Stimulated activated CD4-positive, alpha-beta T cell treated with anti-CD3 and anti-CD28 coated beads, Interleukin-2, amount 100 ng/mL, for 48 hours (primary cell): ENCODE measurements around the gene DEFB124.
"Not testable (repeated sequence)": the region's sequence is repeated elsewhere in the genome, so short reads cannot be mapped to it uniquely, and the experiment has no call there.

Experiments used
- DNase-seq, 2 donors: peaks; one replicate each; pipeline ENCODE4 v3.0.0-alpha.2; 2020

Gene DEFB124

GRCh38 chr20:31474758-31475427 lies at the start of gene DEFB124, which contains the start of gene REM1:
DEFB124 (minus strand) TSS chr20:31475127; CDS start chr20:31473013, 2,114 bp downstream.
REM1 (plus strand) TSS chr20:31475288; CDS start chr20:31476446, 1,158 bp downstream.
- DNase-seq = no peak

GRCh38 chr20:31523361-31524283 lies 48.7 kb upstream of the DEFB124 start:
- no peak for DNase-seq

- no peak for DNase-seq
Measured at GRCh38 chr20:31522731-31523130, 47.8 kb upstream of the DEFB124 start.

- not testable (repeated sequence) for DNase-seq
Measured at GRCh38 chr20:31521267-31521666, 46.3 kb upstream of the DEFB124 start.

GRCh38 chr20:31517373-31517772 lies 42.4 kb upstream of the DEFB124 start:
- DNase-seq = no peak

GRCh38 chr20:31516651-31517050 lies 41.7 kb upstream of the DEFB124 start:
- DNase-seq = no peak

- DNase-seq = no peak
Measured at GRCh38 chr20:31516166-31516565, 41.2 kb upstream of the DEFB124 start.

GRCh38 chr20:31515775-31516107 lies 40.8 kb upstream of the DEFB124 start:
- DNase-seq = no peak

GRCh38 chr20:31515072-31515774 lies 40.3 kb upstream of the DEFB124 start:
- no peak for DNase-seq

- peak; percentile 82 to 88 for DNase-seq
Measured at GRCh38 chr20:31514154-31515071, 39.5 kb upstream of the DEFB124 start, which contains the start of gene HM13. HM13 (plus strand) TSS chr20:31514442; CDS start chr20:31514552, 110 bp downstream.

- no peak for DNase-seq
Measured at GRCh38 chr20:31508517-31509244, 33.8 kb upstream of the DEFB124 start.

- no peak for DNase-seq
Measured at GRCh38 chr20:31505903-31506302, 31.0 kb upstream of the DEFB124 start.

GRCh38 chr20:31502884-31503673 lies 28.2 kb upstream of the DEFB124 start:
- peak; percentile 80 to 81 for DNase-seq

GRCh38 chr20:31500527-31500926 lies 25.6 kb upstream of the DEFB124 start:
- no peak for DNase-seq

- DNase-seq = no peak
Measured at GRCh38 chr20:31497838-31498540, 23.1 kb upstream of the DEFB124 start.

- no peak for DNase-seq
Measured at GRCh38 chr20:31496761-31497295, 21.9 kb upstream of the DEFB124 start.

GRCh38 chr20:31494131-31494530 lies 19.2 kb upstream of the DEFB124 start:
- no peak for DNase-seq

- no peak for DNase-seq
Measured at GRCh38 chr20:31490752-31491151, 15.8 kb upstream of the DEFB124 start.

GRCh38 chr20:31489152-31489551 lies 14.2 kb upstream of the DEFB124 start:
- no peak for DNase-seq

GRCh38 chr20:31488115-31488514 lies 13.2 kb upstream of the DEFB124 start:
- no peak for DNase-seq
